ENCODE measurements around the gene APOBEC4. TPM values are rescaled to one million over a fixed set of nuclear protein-coding genes. Genes with fewer than 3 reads are reported as not detected.

Gene APOBEC4
- total RNA-seq, 1 experiment from 2014 or later, result not detected

DNA sequence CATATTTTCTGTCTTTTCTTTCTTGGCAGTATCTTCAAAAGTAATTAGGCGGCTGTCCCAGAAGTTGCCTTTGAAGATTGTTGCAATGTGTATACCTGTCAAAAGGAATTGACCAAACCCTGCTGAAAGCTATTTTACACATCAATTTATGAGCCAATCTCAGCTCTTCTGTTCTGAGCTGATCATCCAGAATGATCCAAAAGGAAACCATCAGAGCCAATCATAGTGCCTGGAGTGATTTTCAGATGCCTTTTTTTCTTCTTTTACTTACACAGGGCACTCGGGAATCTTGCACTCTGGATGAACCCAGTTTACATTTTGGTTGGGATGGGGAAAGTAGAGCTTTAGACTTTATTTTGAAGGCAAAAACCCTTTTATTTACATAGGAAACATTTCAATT lies 21.8 kb upstream of the APOBEC4 start:
- POLR2A ChIA-PET, result no interaction called here
- Histone ChIP-seq H3K36me3 (ENCODE audit: control insufficient read depth, insufficient read depth, low read length) (no peaks in the 10 kb centered on the region), H3K9me3 (ENCODE audit: control insufficient read depth, insufficient read depth, low read depth, low read length) (no peaks in the 10 kb centered on the region), H3K4me1 (ENCODE audit: control insufficient read depth, insufficient read depth, low read length) (no peaks in the 10 kb centered on the region), H3K27ac (ENCODE audit: low read length) (no peak overlapping the region), H3K27me3 (ENCODE audit: control insufficient read depth, insufficient read depth, low read length) (no peaks in the 10 kb centered on the region; the same call in 1 of the 2 replicates), H3K4me3 (ENCODE audit: low read depth in 2 of 2, low read length in 2 of 2) (no peak overlapping the region)
- CTCF ChIA-PET, result no interaction called here
- in situ Hi-C loops (cut with HindIII; ENCODE audit: low pct_unique_long_range_greater_than_20kb, low sequenced_read_pairs) (no loop called here), intact Hi-C loops (cut with micrococcal nuclease; ENCODE audit: unreplicated experiment) (no loop called here)
- ATAC-seq (no peak), DNase-seq (ENCODE audit: low read depth, low spot score) (no peak)
- BruUV-seq (replicated peaks), result no TSS peak
- TF ChIP-seq, protein P1, sequence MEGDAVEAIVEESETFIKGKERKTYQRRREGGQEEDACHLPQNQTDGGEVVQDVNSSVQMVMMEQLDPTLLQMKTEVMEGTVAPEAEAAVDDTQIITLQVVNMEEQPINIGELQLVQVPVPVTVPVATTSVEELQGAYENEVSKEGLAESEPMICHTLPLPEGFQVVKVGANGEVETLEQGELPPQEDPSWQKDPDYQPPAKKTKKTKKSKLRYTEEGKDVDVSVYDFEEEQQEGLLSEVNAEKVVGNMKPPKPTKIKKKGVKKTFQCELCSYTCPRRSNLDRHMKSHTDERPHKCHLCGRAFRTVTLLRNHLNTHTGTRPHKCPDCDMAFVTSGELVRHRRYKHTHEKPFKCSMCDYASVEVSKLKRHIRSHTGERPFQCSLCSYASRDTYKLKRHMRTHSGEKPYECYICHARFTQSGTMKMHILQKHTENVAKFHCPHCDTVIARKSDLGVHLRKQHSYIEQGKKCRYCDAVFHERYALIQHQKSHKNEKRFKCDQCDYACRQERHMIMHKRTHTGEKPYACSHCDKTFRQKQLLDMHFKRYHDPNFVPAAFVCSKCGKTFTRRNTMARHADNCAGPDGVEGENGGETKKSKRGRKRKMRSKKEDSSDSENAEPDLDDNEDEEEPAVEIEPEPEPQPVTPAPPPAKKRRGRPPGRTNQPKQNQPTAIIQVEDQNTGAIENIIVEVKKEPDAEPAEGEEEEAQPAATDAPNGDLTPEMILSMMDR (IDR thresholded peaks at IDR 0.05), result no peak
- TF ChIP-seq TCF7L2 (IDR thresholded peaks at IDR 0.05; ENCODE audit: low read depth, low read length) (no peak), POLR2AphosphoS5 (IDR thresholded peaks at IDR 0.05; ENCODE audit: low read depth, low read length) (no peak), SIN3A (IDR thresholded peaks at IDR 0.05; ENCODE audit: borderline replicate concordance, insufficient read depth, low read depth, low read length) (no peak)
- TF ChIP-seq, protein P2, sequence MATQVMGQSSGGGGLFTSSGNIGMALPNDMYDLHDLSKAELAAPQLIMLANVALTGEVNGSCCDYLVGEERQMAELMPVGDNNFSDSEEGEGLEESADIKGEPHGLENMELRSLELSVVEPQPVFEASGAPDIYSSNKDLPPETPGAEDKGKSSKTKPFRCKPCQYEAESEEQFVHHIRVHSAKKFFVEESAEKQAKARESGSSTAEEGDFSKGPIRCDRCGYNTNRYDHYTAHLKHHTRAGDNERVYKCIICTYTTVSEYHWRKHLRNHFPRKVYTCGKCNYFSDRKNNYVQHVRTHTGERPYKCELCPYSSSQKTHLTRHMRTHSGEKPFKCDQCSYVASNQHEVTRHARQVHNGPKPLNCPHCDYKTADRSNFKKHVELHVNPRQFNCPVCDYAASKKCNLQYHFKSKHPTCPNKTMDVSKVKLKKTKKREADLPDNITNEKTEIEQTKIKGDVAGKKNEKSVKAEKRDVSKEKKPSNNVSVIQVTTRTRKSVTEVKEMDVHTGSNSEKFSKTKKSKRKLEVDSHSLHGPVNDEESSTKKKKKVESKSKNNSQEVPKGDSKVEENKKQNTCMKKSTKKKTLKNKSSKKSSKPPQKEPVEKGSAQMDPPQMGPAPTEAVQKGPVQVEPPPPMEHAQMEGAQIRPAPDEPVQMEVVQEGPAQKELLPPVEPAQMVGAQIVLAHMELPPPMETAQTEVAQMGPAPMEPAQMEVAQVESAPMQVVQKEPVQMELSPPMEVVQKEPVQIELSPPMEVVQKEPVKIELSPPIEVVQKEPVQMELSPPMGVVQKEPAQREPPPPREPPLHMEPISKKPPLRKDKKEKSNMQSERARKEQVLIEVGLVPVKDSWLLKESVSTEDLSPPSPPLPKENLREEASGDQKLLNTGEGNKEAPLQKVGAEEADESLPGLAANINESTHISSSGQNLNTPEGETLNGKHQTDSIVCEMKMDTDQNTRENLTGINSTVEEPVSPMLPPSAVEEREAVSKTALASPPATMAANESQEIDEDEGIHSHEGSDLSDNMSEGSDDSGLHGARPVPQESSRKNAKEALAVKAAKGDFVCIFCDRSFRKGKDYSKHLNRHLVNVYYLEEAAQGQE (IDR thresholded peaks at IDR 0.05; ENCODE audit: insufficient read depth in 1 of 2, low read depth in 2 of 2, low read length in 1 of 2), result no peak

DNA sequence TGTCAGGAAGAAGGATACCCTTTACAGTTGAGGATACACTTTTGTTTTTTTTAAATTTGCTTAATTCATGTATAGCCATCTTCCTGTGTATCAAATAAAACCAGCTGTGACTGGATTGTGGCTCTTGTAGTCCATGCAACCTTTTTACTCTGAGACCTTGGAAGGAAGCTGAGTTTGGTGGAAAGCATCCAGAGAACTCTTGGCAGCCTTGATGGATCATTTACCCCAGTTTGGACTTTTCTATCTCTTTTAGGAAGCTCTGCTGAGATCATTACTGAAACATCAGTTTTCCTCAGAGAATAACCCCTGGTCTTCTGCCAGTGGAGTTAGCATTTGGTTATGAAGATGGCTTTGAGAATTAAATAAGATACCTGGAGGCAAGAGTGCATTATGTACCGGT lies 21.2 kb upstream of the APOBEC4 start:
- no TSS peak for BruUV-seq (replicated peaks)
- Histone ChIP-seq H3K4me3 (ENCODE audit: low read depth in 2 of 2, low read length in 2 of 2) (no peak overlapping the region), H3K9me3 (ENCODE audit: control insufficient read depth, insufficient read depth, low read depth, low read length) (no peaks in the 10 kb centered on the region), H3K36me3 (ENCODE audit: control insufficient read depth, insufficient read depth, low read length) (no peaks in the 10 kb centered on the region), H3K27me3 (ENCODE audit: control insufficient read depth, insufficient read depth, low read length) (no peaks in the 10 kb centered on the region; the same call in 1 of the 2 replicates), H3K4me1 (ENCODE audit: control insufficient read depth, insufficient read depth, low read length) (no peaks in the 10 kb centered on the region), H3K27ac (ENCODE audit: low read length) (no peak overlapping the region)
- DNase-seq (ENCODE audit: low read depth, low spot score), result no peak
- no peak for ATAC-seq
- ChIA-PET CTCF (interaction anchor here (0.6 kb wide), 1 partner anchor 11 kb away, joined by 4 read pairs; no protein-coding TSS in a partner anchor), POLR2A (no interaction called here)
- in situ Hi-C loops (cut with HindIII; ENCODE audit: low pct_unique_long_range_greater_than_20kb, low sequenced_read_pairs), result no loop called here
- TF ChIP-seq TCF7L2 (IDR thresholded peaks at IDR 0.05; ENCODE audit: low read depth, low read length) (no peak), POLR2AphosphoS5 (IDR thresholded peaks at IDR 0.05; ENCODE audit: low read depth, low read length) (no peak), SIN3A (IDR thresholded peaks at IDR 0.05; ENCODE audit: borderline replicate concordance, insufficient read depth, low read depth, low read length) (no peak)
- TF ChIP-seq, protein P1 (IDR thresholded peaks at IDR 0.05), result no peak
- TF ChIP-seq, protein P2 (IDR thresholded peaks at IDR 0.05; ENCODE audit: insufficient read depth in 1 of 2, low read depth in 2 of 2, low read length in 1 of 2), result no peak
- intact Hi-C loops (cut with micrococcal nuclease; ENCODE audit: unreplicated experiment), result no loop called here

All from Panc1 (cell line).